NCI-H524 (cell line): ENCODE measurements around the gene OR2A14.
"Not testable (repeated sequence)": the region's sequence is repeated elsewhere in the genome, so short reads cannot be mapped to it uniquely, and the experiment has no call there.

Experiments
- DNase-seq, 2 experiments: peaks; one replicate each; lab custom pipeline; 2025; lab: John Stamatoyannopoulos, UW

Gene OR2A14

GRCh38 chr7:144148224-144148827 lies 25.4 kb downstream of the OR2A14 start:
- no peak for DNase-seq

GRCh38 chr7:144158861-144159260 lies 35.9 kb downstream of the OR2A14 start:
- DNase-seq, result no peak

- DNase-seq, result no peak
Measured at GRCh38 chr7:144164784-144165183, 41.8 kb downstream of the OR2A14 start.

- not testable (repeated sequence) for DNase-seq
Measured at GRCh38 chr7:144171594-144172350, 48.8 kb downstream of the OR2A14 start.

- no peak for DNase-seq
Measured at GRCh38 chr7:144174613-144175012, 51.6 kb downstream of the OR2A14 start.

- peak in 1 of 2 experiments; percentile 26 for DNase-seq
Measured at GRCh38 chr7:144178380-144179164, 55.6 kb downstream of the OR2A14 start.

- DNase-seq, result not testable (repeated sequence)
Measured at GRCh38 chr7:144179165-144179479, 56.1 kb downstream of the OR2A14 start.
